Measurements from ENCODE around the gene TMPRSS4.

DNA sequence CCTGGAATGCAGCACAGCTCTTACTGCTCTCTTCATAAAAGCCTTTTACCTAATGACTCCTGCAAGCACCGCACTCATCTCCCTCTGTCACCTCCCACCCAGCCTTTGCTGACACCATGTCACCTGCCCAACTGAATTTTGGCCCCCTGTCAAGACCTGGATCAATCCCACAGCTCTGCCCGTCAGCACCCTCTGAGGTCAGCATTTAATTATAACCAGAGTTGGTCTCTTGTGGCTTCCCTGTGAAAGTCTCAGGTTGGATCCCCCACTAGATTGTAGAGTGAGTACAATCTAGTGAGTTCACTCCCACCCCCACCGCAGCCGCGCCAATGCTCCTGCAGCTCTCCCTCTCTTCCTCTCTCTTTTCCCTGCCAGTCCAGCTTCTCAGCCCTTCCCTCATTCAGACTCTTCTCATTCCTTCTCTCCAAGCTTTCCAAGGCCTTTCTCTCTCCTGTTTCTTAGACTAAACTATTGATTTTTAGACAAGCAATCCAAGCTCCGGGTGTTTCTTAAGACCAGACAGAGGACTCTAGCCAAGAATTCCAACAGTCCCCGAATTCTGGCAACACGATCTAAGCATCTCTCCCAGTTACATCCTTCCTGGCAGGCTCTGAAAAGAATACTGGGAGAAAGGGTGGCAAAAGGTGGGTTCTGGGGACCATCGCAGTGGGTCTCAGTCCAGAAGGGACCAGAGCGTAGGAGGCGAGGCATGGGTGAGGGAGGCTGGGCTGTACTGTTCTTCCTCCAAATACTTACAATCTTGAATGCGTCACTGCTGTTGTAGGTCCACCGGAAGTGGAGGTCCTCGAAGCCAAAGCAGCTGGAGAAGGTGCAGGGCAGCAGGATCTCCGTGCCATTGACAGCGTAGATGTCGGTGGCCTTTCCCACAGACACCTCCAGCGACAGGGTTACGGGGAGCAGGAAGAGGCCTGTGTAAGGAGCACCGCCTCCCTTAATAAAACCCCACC, 67.7 kb downstream of the TMPRSS4 start:
- TF ChIP-seq, protein P1, sequence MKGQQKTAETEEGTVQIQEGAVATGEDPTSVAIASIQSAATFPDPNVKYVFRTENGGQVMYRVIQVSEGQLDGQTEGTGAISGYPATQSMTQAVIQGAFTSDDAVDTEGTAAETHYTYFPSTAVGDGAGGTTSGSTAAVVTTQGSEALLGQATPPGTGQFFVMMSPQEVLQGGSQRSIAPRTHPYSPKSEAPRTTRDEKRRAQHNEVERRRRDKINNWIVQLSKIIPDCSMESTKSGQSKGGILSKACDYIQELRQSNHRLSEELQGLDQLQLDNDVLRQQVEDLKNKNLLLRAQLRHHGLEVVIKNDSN (IDR thresholded peaks at IDR 0.05; ENCODE audit: borderline replicate concordance, low read depth) = no peak
- TF ChIP-seq NFIC (IDR thresholded peaks at IDR 0.05; ENCODE audit: borderline replicate concordance) (no peak), GABPA (IDR thresholded peaks at IDR 0.05; ENCODE audit: low read depth) (no peak), FOXJ3 (CRISPR knock-in tag; IDR thresholded peaks at IDR 0.05) (no peak)

Data from SK-N-SH (cell line).